Vagina (tissue), 2 donors: Measurements from ENCODE around the gene PANK1.

Experiments
- CTCF ChIP-seq, 3 experiments: fragments of 450-650 bp in 2 of 3; fragments of 200-600 bp in 1 of 3; sonication (generic) in 1 of 3; IDR thresholded peaks; one replicate each; pipeline ENCODE4 v1.5.1; 2017 to 2019; ENCODE audit warnings: antibody characterized with exemption in 3 of 3, mild to moderate bottlenecking in 2 of 3, moderate library complexity in 2 of 3
- POLR2A ChIP-seq, 2 donors: fragments of 450-650 bp; IDR thresholded peaks; one replicate each; pipeline ENCODE4 v1.6.1; 2017; ENCODE audit warnings: antibody characterized with exemption in 2 of 2, mild to moderate bottlenecking in 2 of 2, moderate library complexity in 2 of 2
- POLR2AphosphoS5 ChIP-seq, 2 donors: sonication (generic); formaldehyde crosslinking; IDR thresholded peaks; one replicate each; pipeline ENCODE4 v1.9.0; 2017; ENCODE audit warnings: antibody characterized with exemption in 2 of 2, mild to moderate bottlenecking in 2 of 2, low read depth in 1 of 2; ENCODE audit not compliant: insufficient read depth in 1 of 2

- TF ChIP-seq POLR2A (IDR thresholded peaks at IDR 0.05): no peak
- TF ChIP-seq POLR2AphosphoS5 (IDR thresholded peaks at IDR 0.05; ENCODE audit: insufficient read depth in 1 of 2, low read depth in 1 of 2): no peak
- no peak for TF ChIP-seq CTCF (IDR thresholded peaks at IDR 0.05)
These were observed 715 bp upstream of the PANK1 start for GRCh38 chr10:89645742-89646172.
